ENCODE data around the gene RSBN1L. TPM values are rescaled to one million over a fixed set of nuclear protein-coding genes. Genes with fewer than 3 reads are reported as not detected.
A peak's percentile ranks its signal among the peaks of the same experiment; 100 is the strongest.
"Not testable (repeated sequence)": the region's sequence is repeated elsewhere in the genome, so short reads cannot be mapped to it uniquely, and the experiment has no call there.

The RSBN1L gene
- total RNA-seq: 10 to 100 TPM; 18.7 to 40.8 (median 25.9) TPM

DNA sequence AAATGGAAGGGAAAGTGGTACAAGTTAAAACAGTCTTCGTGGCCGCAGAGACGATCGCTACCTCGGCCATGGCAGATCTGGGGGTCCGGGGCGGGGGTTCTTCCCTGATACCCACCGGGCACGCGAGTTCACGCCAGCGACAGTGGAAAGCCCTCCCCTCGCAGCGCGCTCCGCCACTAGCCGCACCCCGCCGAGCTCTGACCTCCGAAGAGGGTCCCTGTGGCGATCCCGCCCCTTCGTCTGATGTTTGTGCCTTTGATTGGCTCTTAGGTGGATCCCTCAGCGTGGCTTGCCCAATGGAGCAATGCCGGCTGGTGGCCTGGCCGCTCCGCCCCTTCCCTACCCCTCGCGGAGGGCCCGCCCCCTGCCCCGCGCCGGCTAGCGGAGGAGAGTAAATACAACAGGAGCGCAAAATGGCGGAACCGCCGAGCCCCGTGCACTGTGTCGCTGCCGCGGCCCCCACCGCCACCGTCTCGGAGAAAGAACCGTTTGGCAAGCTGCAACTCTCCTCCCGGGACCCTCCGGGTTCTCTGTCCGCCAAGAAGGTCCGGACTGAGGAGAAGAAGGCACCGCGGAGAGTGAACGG lies at the start of gene RSBN1L:
Gene RSBN1L, plus strand, starts transcription at position 403 of the 586 bp plus-strand sequence. Its CDS starts 11 bp downstream, at position 414.
- Histone ChIP-seq H3K9me3 (no peaks in the 10 kb centered on the region), H3K4me1 (peaks cover 0 to 68% (median 19%) of the 10 kb centered on the region in 3 donors), H3K27me3 (no peaks in the 10 kb centered on the region), H3K4me3 (peak within 1 kb of the TSS; percentile 95 to 97), H3K27ac (peak within 1 kb of the TSS; percentile 94 to 99 (median 98)), H3K36me3 (no peaks in the 10 kb centered on the region)
- peak; percentile 99 for ATAC-seq
- WGBS, 2 donors (ENCODE audit: low coverage in 1 of 2): 0% methylated on average over 4 of the region's 53 CpGs
- TF ChIP-seq POLR2AphosphoS5 (IDR thresholded peaks at IDR 0.05) (peak; percentile 94), EP300 (IDR thresholded peaks at IDR 0.05) (no peak), POLR2A (IDR thresholded peaks at IDR 0.05) (peak; percentile 81 to 87)
- TF ChIP-seq, protein P1, sequence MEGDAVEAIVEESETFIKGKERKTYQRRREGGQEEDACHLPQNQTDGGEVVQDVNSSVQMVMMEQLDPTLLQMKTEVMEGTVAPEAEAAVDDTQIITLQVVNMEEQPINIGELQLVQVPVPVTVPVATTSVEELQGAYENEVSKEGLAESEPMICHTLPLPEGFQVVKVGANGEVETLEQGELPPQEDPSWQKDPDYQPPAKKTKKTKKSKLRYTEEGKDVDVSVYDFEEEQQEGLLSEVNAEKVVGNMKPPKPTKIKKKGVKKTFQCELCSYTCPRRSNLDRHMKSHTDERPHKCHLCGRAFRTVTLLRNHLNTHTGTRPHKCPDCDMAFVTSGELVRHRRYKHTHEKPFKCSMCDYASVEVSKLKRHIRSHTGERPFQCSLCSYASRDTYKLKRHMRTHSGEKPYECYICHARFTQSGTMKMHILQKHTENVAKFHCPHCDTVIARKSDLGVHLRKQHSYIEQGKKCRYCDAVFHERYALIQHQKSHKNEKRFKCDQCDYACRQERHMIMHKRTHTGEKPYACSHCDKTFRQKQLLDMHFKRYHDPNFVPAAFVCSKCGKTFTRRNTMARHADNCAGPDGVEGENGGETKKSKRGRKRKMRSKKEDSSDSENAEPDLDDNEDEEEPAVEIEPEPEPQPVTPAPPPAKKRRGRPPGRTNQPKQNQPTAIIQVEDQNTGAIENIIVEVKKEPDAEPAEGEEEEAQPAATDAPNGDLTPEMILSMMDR (IDR thresholded peaks at IDR 0.05): peak in 3 of 4 experiments; percentile 25 to 58 (median 57)

DNA sequence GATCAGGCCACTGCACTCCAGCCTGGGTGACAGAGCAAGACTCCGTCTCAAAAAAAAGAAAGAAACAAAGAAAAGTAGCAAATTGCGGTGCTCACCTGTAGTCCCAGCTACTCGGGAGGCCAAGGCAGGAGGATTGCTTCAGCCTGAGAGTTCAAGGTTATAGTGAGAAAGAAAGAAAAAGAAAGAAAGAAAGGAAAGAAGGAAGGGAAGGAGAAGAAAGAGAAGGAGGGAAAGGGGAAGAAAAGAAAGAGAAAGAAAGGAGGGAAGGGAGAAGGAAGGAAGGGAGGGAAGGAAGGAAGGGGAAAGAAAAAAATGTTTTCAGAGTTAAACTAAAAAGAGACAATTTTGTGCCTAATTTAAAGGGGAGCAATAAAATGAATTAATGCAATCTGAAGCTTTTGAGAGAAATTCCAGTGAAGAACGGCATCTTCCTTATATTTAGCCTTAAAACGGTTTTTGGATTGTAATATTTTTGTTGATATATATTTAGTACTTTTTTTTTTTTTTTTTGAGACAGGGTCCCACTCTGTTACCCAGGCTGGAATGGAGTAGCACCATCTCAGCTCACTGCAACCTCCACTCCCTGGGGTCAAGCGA lies 47.4 kb upstream of the RSBN1L start:
- no peaks in the 10 kb centered on the region for H3K9me3 ChIP-seq
- H3K27ac ChIP-seq: no peak overlapping the region
- 91 to 93% methylated on average over 3 to 6 of the region's 6 CpGs for WGBS, 2 donors (ENCODE audit: low coverage in 1 of 2)
- no peak overlapping the region for H3K4me3 ChIP-seq
- H3K36me3 ChIP-seq: peaks cover 0 to 54% of the 10 kb centered on the region in 2 donors
- peaks cover 0 to 7% (median 0%) of the 10 kb centered on the region in 3 donors for H3K4me1 ChIP-seq
- H3K27me3 ChIP-seq: no peaks in the 10 kb centered on the region
- no peak for ATAC-seq
- TF ChIP-seq, protein P1 (IDR thresholded peaks at IDR 0.05): no peak
- TF ChIP-seq POLR2AphosphoS5 (IDR thresholded peaks at IDR 0.05) (no peak), POLR2A (IDR thresholded peaks at IDR 0.05) (no peak), EP300 (IDR thresholded peaks at IDR 0.05) (no peak)

DNA sequence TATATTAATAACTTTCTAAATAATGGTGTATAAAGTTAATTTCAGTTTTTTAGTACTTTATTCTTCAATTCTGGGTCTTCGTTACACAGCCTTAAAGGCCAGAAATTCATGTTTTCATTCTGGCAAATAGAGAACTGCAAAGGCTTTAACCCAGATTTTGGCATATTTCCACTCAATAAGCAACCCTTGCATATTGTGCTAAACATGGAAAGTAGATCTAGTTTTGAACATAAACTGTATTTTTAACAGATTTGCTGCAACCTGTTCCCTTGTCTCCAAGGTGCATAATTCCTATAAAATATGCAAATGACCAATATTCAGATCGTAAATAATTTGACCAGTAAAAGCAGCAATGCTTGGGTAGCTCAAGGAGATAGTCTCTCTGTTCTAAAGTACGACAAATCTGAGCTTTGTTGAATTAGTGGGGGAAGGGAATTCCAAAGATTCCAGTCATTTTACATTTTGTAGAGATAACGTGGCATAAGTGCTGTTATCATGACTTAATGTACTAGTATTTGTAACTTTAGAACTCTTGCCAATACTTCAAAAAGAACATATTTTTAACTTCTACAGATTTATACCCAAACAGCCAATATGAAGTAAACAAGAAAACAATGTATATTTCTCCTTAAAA lies 46.4 kb upstream of the RSBN1L start:
- peaks cover 0 to 7% (median 0%) of the 10 kb centered on the region in 3 donors for H3K4me1 ChIP-seq
- no peaks in the 10 kb centered on the region for H3K27me3 ChIP-seq
- H3K27ac ChIP-seq: no peak overlapping the region
- no peaks in the 10 kb centered on the region for H3K9me3 ChIP-seq
- peaks cover 0 to 51% of the 10 kb centered on the region in 2 donors for H3K36me3 ChIP-seq
- TF ChIP-seq POLR2A (IDR thresholded peaks at IDR 0.05) (no peak), EP300 (IDR thresholded peaks at IDR 0.05) (no peak), POLR2AphosphoS5 (IDR thresholded peaks at IDR 0.05) (no peak)
- TF ChIP-seq, protein P1 (IDR thresholded peaks at IDR 0.05): no peak
- no peak for ATAC-seq
- no peak overlapping the region for H3K4me3 ChIP-seq
- WGBS, 2 donors (ENCODE audit: low coverage in 1 of 2): 60% methylated on average over 4 of the region's 4 CpGs

DNA sequence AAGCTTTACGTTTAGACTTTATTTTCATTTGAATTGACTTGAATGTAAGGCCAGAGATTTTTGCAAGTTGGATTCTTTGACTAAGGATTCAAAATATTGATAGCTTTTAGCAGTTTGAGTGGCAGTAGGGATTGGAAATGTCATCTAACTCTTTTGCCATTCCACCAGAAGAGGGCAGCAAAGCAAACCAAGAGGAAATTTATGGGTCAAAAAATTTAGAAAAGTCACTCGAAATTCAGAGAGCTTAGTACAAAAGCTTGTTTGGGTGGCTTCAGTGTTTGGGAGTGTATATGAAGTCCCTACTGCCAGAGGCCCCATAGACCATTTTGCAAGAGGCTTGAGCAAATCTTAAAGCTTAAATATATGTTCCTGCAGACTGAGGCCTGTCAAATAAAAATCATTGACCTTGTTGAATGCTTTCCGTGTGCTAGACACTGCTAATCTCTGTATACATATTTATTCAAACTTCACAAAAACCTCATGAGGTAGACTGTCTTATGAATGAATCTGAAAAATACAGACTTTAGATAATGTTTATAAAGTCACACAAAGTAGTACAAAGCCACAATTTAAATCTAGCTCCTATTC lies 44.6 kb upstream of the RSBN1L start:
- no peak for ATAC-seq
- peaks cover 0 to 7% (median 0%) of the 10 kb centered on the region in 3 donors for H3K4me1 ChIP-seq
- H3K36me3 ChIP-seq: peaks cover 0 to 52% of the 10 kb centered on the region in 2 donors
- H3K27ac ChIP-seq: no peak overlapping the region
- no peak overlapping the region for H3K4me3 ChIP-seq
- WGBS, 2 donors (ENCODE audit: low coverage in 1 of 2): 22 to 23% methylated on average over 3 of the region's 3 CpGs
- TF ChIP-seq, protein P1 (IDR thresholded peaks at IDR 0.05): peak; percentile 60 to 72 (median 68)
- no peak for TF ChIP-seq POLR2AphosphoS5 (IDR thresholded peaks at IDR 0.05)
- H3K27me3 ChIP-seq: no peaks in the 10 kb centered on the region
- H3K9me3 ChIP-seq: no peaks in the 10 kb centered on the region

DNA sequence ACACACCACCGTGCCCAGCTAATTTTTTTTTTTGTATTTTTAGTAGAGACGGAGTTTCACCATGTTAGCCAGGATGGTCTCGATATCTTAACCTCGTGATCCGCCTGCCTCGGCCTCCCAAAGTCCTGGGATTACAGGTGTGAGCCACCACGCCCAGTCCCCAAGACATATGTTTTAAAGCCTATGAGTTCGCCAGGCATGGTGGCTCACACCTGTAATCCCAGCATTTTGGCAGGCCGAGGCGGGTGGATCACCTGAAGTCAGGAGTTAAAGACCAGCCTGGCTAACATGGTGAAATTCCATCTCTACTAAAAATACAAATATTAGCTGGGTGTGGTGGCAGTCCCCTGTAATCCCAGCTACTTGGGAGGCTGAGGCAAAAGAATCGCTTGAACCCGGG lies 43.4 kb upstream of the RSBN1L start:
- not testable (repeated sequence) for ATAC-seq, H3K9me3 ChIP-seq, H3K4me1 ChIP-seq, H3K27me3 ChIP-seq, H3K27ac ChIP-seq, H3K4me3 ChIP-seq
- 97% methylated on average over 6 of the region's 12 CpGs; no CpG with 5 or more reads in 1 of the 2 donors for WGBS, 2 donors (ENCODE audit: low coverage in 1 of 2)
- peaks cover 0 to 47% of the 10 kb centered on the region in 2 donors for H3K36me3 ChIP-seq

Measured in gastroesophageal sphincter (tissue), 4 donors.